CD14-positive monocyte (primary cell): ENCODE results near the gene SENP3. TPM values are rescaled to one million over a fixed set of nuclear protein-coding genes. Genes with fewer than 3 reads are reported as not detected.

Experiments used
- DNase-seq, 3 donors: peaks; one replicate each; pipeline ENCODE4 v3.0.0-alpha.2; 2011 to 2022
- H2AFZ ChIP-seq: 2 replicates; pipeline ENCODE4 v1.6.0; 2012; ENCODE audit warnings: mild to moderate bottlenecking, low read depth, low read length, inconsistent platforms; ENCODE audit not compliant: insufficient read depth, poor library complexity, severe bottlenecking
- H3K27ac ChIP-seq, 2 donors: 1 replicate in 1 of 2; 2 replicates in 1 of 2; pipeline ENCODE4 v1.5.1; 2012 to 2013; ENCODE audit warnings: low read length in 2 of 2, control low read depth in 1 of 2, inconsistent platforms in 1 of 2, low read depth in 1 of 2, mild to moderate bottlenecking in 1 of 2
- H3K27me3 ChIP-seq, 2 donors: one replicate each; pipeline versions ENCODE4 v1.6.0 to v1.6.1; 2011 to 2013; ENCODE audit warnings: low read length in 2 of 2; ENCODE audit not compliant: control insufficient read depth in 2 of 2, insufficient read depth in 2 of 2
- H3K36me3 ChIP-seq, 2 donors: replicated peaks in 1 of 2; 1 replicate in 1 of 2; 2 replicates in 1 of 2; pipeline versions ENCODE4 v1.5.1 to v1.6.1; 2012 to 2013; ENCODE audit warnings: low read length in 2 of 2, control low read depth in 1 of 2, inconsistent platforms in 1 of 2, mild to moderate bottlenecking in 1 of 2; ENCODE audit not compliant: insufficient read depth in 2 of 2, control insufficient read depth in 1 of 2
- H3K4me1 ChIP-seq, 2 donors: 1 replicate in 1 of 2; 2 replicates in 1 of 2; pipeline versions ENCODE4 v1.5.1 to v1.6.1; 2012 to 2013; ENCODE audit warnings: low read length in 2 of 2, control low read depth in 1 of 2, inconsistent platforms in 1 of 2, mild to moderate bottlenecking in 1 of 2, moderate library complexity in 1 of 2; ENCODE audit not compliant: insufficient read depth in 2 of 2, control insufficient read depth in 1 of 2
- H3K4me2 ChIP-seq: replicated peaks from 2 replicates; pipeline ENCODE3; 2012; ENCODE audit warnings: low read length, moderate library complexity, mild to moderate bottlenecking; ENCODE audit not compliant: poor library complexity, severe bottlenecking; ENCODE audit errors: extremely low read depth
- H3K4me3 ChIP-seq, 3 experiments: fragments of 200-600 bp in 1 of 3; sonication (generic) in 1 of 3; replicated peaks in 1 of 3; 1 replicate in 2 of 3; 2 replicates in 1 of 3; pipeline ENCODE4 v1.5.1; 2011 to 2013; ENCODE audit warnings: low read length in 3 of 3, mild to moderate bottlenecking in 3 of 3, control low read depth in 2 of 3, low read depth in 2 of 3, inconsistent platforms in 1 of 3, moderate library complexity in 1 of 3
- H3K79me2 ChIP-seq: 2 replicates; pipeline ENCODE4 v1.6.0; 2012; ENCODE audit warnings: mild to moderate bottlenecking, control low read depth, inconsistent platforms, low read length, moderate library complexity; ENCODE audit not compliant: insufficient read depth
- H3K9ac ChIP-seq: 2 replicates; pipeline ENCODE4 v1.6.0; 2017; ENCODE audit warnings: low read length, mild to moderate bottlenecking; ENCODE audit not compliant: insufficient read depth, poor library complexity, severe bottlenecking
- H3K9me3 ChIP-seq, 2 donors: replicated peaks in 1 of 2; 1 replicate in 1 of 2; 2 replicates in 1 of 2; pipeline versions ENCODE4 v1.5.1 to v1.6.1; 2012 to 2013; ENCODE audit warnings: low read length in 2 of 2, control low read depth in 1 of 2; ENCODE audit not compliant: control insufficient read depth in 1 of 2, insufficient read depth in 1 of 2
- H4K20me1 ChIP-seq: 2 replicates; pipeline ENCODE4 v1.6.0; 2012; ENCODE audit warnings: mild to moderate bottlenecking, low read length, control low read depth, moderate library complexity; ENCODE audit not compliant: insufficient read depth
- H3K27ac Mint-ChIP-seq, 7 donors: one replicate each; pipeline ENCODE4 v1.8.0; 2020; ENCODE audit warnings: mild to moderate bottlenecking in 7 of 7, mixed read lengths in 7 of 7, moderate library complexity in 6 of 7, inconsistent platforms in 2 of 7
- H3K27me3 Mint-ChIP-seq, 3 donors: one replicate each; pipeline ENCODE4 v1.8.0; 2021 to 2022; ENCODE audit warnings: low read depth in 3 of 3, mild to moderate bottlenecking in 3 of 3, mixed read lengths in 3 of 3, moderate library complexity in 3 of 3, inconsistent platforms in 1 of 3
- H3K36me3 Mint-ChIP-seq, 2 donors: one replicate each; pipeline ENCODE4 v1.8.0; 2020; ENCODE audit warnings: mixed read lengths in 2 of 2, inconsistent platforms in 1 of 2, mild to moderate bottlenecking in 1 of 2
- H3K4me1 Mint-ChIP-seq: one replicate; pipeline ENCODE4 v1.8.0; 2020; ENCODE audit warnings: mild to moderate bottlenecking, mixed read lengths
- H3K4me3 Mint-ChIP-seq, 2 donors: one replicate each; pipeline ENCODE4 v1.8.0; 2020; ENCODE audit warnings: mild to moderate bottlenecking in 2 of 2, mixed read lengths in 2 of 2, moderate library complexity in 1 of 2
- H3K9me3 Mint-ChIP-seq, 7 donors: one replicate each; pipeline ENCODE4 v1.8.0; 2020 to 2022; ENCODE audit warnings: mixed read lengths in 7 of 7, mild to moderate bottlenecking in 6 of 7, moderate library complexity in 6 of 7, inconsistent platforms in 2 of 7
- WGBS: methylation state at CpG from one replicate; pipeline ENCODE4 v1.1.5; 2013; ENCODE audit warnings: missing lambda C conversion rate; ENCODE audit not compliant: insufficient coverage; 5-methylcytosine and 5-hydroxymethylcytosine counted together
- intact Hi-C, 2 donors: fragments of 100-400 bp; cut with micrococcal nuclease; formaldehyde crosslinking; loops; one replicate each; pipeline versions ENCODE4 v1.15.0 to v1.15.1; 2023
- polyA plus RNA-seq, 3 donors: library from polyadenylated mRNA; depleted of rRNA in 1 of 3; unstranded in 2 of 3; stranded (reverse) in 1 of 3; fragments of 300-500 nt in 2 of 3; fragments of >200 nt in 1 of 3; fragmentation: Illumina TruSeq in 2 of 3; gene quantifications; 1 replicate in 2 of 3; 2 replicates in 1 of 3; pipeline ENCODE4 v1.2.3, GENCODE V29; 2012 to 2021
- TF ChIP-seq, protein P1 (sequence below): fragments of 200-600 bp; IDR thresholded peaks from one replicate; pipeline ENCODE4 v1.8.0; 2022; ENCODE audit warnings: antibody characterized with exemption, mild to moderate bottlenecking

The SENP3 gene
- polyA plus RNA-seq, 3 donors, result 2.9 to 140 (median 5.6) TPM

DNA sequence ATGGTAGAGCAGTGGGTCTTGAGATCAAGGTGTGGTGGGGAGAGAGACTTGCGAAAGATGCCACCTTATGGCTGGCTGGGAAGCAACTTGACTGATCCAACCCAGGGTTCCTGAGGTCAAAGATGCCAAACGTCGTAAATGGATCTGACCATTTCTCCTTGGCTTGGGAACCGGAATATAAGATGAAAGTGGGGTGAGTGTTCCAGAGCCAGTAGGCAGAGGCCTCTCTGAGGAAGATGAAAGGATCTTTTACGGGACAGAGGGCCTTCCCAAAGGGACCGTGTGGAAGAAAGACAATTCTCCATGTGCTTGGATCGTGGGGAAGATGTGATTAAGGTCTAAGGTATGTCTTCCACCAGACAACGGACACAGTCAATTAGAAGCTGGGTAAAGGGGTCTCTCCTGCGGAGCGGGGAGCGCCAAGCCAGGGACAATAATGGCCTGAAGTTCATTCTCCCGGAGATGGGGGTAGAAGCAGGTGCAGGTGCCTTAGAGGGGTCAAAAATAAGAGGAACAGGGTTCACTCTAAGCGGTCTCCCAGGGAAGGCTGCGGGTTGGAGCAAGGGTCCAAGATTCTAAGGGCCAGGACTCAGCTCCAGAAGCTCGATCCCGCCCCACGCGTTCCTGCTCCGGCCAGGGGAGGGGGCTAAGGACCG, 52.2 kb downstream of the SENP3 start:
- no peaks in the 10 kb centered on the region for H3K27me3 ChIP-seq
- Mint-ChIP-seq H3K27me3 (peaks cover 0 to 2% (median 1%) of the 10 kb centered on the region in 3 donors), H3K4me3 (peak overlapping the region; percentile 83 to 92), H3K4me1 (peaks cover 38% of the 10 kb centered on the region), H3K36me3 (peaks cover 9 to 18% of the 10 kb centered on the region in 2 donors), H3K9me3 (no peaks in the 10 kb centered on the region), H3K27ac (peak overlapping the region; percentile 68 to 92 (median 85))
- H3K79me2 ChIP-seq, result peaks cover 52% of the 10 kb centered on the region
- H3K4me2 ChIP-seq, result peak overlapping the region; percentile 89
- 12% methylated on average over 20 of the region's 20 CpGs for WGBS
- H3K36me3 ChIP-seq, result peaks cover 3 to 12% of the 10 kb centered on the region in 2 donors
- peak overlapping the region; percentile 76 for H2AFZ ChIP-seq
- H4K20me1 ChIP-seq, result peaks cover 42% of the 10 kb centered on the region
- no peak for DNase-seq
- TF ChIP-seq, protein P1, sequence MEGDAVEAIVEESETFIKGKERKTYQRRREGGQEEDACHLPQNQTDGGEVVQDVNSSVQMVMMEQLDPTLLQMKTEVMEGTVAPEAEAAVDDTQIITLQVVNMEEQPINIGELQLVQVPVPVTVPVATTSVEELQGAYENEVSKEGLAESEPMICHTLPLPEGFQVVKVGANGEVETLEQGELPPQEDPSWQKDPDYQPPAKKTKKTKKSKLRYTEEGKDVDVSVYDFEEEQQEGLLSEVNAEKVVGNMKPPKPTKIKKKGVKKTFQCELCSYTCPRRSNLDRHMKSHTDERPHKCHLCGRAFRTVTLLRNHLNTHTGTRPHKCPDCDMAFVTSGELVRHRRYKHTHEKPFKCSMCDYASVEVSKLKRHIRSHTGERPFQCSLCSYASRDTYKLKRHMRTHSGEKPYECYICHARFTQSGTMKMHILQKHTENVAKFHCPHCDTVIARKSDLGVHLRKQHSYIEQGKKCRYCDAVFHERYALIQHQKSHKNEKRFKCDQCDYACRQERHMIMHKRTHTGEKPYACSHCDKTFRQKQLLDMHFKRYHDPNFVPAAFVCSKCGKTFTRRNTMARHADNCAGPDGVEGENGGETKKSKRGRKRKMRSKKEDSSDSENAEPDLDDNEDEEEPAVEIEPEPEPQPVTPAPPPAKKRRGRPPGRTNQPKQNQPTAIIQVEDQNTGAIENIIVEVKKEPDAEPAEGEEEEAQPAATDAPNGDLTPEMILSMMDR, result no peak
- intact Hi-C loops, result loop anchor here in 1 of 2 donors (2.0 kb wide), 1 partner anchor 73 kb away; the partner anchor contains the start of gene TP53
- H3K9ac ChIP-seq, result peak overlapping the region; percentile 85
- no peaks in the 10 kb centered on the region for H3K9me3 ChIP-seq
- H3K4me3 ChIP-seq, result peak overlapping the region; percentile 59 to 82 (median 76)
- H3K4me1 ChIP-seq, result peaks cover 25 to 34% of the 10 kb centered on the region in 2 donors
- peak overlapping the region; percentile 14 to 69 for H3K27ac ChIP-seq

DNA sequence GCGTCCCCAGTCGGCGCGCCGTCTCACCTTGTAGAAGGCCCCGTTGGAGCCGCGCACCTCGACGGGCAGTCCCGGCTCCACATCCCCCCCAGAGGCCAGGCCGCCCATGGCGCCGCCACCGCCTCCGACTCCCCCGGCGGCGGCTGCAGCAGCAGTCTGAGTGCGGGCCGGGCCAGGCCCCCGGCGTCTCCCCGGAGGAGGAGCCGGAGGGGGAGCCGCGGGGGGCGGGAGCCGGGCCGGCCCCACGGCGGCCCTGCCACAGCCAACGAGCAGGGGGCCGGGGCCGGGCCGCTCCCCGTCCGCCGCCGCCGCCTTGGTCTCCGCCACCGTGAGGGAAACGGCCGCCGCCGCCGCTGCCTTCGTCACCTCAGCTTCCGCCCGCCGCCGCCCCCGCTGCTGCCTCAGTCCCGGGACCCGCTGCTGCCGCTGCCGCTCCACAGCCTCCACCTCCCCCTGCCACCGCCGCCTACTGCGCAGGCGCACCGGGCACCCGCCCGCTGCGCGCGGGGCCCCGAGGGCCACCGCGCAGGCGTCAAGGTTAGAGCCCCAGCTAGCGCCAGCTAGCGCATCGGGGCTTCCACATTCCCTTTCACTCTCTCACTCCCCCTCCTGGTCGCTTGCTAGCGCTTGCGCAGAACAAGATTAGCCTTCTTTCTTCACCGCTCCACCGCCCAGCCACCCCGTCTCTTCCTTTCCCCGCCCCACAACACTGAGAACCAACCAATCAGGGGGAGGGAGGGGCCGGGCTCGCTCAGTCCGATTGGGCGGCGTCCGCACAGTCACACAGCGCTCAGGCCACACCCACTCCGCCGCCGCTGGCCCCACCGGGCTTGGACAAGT, 52.9 kb downstream of the SENP3 start, which contains the start of gene FXR2:
TSS of gene FXR2 (minus strand) at position 473 of the 840 bp plus-strand sequence. CDS start at position 108, 365 bp downstream.
- intact Hi-C loops, result loop anchor here in 1 of 2 donors (2.0 kb wide), 1 partner anchor 72 kb away; the partner anchor contains the start of gene TP53
- H3K27me3 ChIP-seq, result no peaks in the 10 kb centered on the region
- Mint-ChIP-seq H3K36me3 (peaks cover 6 to 13% of the 10 kb centered on the region in 2 donors), H3K4me3 (peak within 1 kb of the TSS; percentile 83 to 92), H3K27ac (peak within 1 kb of the TSS; percentile 85 to 93 (median 91)), H3K9me3 (no peaks in the 10 kb centered on the region), H3K4me1 (peaks cover 35% of the 10 kb centered on the region), H3K27me3 (peaks cover 0 to 5% (median 1%) of the 10 kb centered on the region in 3 donors)
- under 1% methylated on average over 80 of the region's 93 CpGs for WGBS
- peaks cover 45% of the 10 kb centered on the region for H3K79me2 ChIP-seq
- H4K20me1 ChIP-seq, result peaks cover 34% of the 10 kb centered on the region
- H3K4me2 ChIP-seq, result peak within 1 kb of the TSS; percentile 89
- H3K4me1 ChIP-seq, result peaks cover 25 to 34% of the 10 kb centered on the region in 2 donors
- H3K9ac ChIP-seq, result peak within 1 kb of the TSS; percentile 85
- peak within 1 kb of the TSS; percentile 80 for H2AFZ ChIP-seq
- H3K9me3 ChIP-seq, result no peaks in the 10 kb centered on the region
- peak within 1 kb of the TSS; percentile 59 to 82 (median 76) for H3K4me3 ChIP-seq
- peaks cover 0 to 12% of the 10 kb centered on the region in 2 donors for H3K36me3 ChIP-seq
- peak; percentile 99 to 100 (median 100) for DNase-seq
- H3K27ac ChIP-seq, result peak within 1 kb of the TSS; percentile 73 to 75
- TF ChIP-seq, protein P1, result peak; percentile 36
